Keratinocyte (primary cell): ENCODE results near the gene LHX5.

Source experiments
- CTCF ChIP-seq, 3 experiments: IDR thresholded peaks in 1 of 3; conservative IDR thresholded peaks in 1 of 3; optimal IDR thresholded peaks in 1 of 3; 2 replicates in 2 of 3; 3 replicates in 1 of 3; pipeline versions ENCODE3 to v1.5.1; 2011; ENCODE audit warnings: low read length in 3 of 3, mild to moderate bottlenecking in 3 of 3, moderate library complexity in 2 of 3, control low read depth in 1 of 3, inconsistent platforms in 1 of 3; ENCODE audit not compliant: insufficient read depth in 2 of 3; ENCODE audit errors: extremely low read depth in 1 of 3
- EZH2 ChIP-seq: IDR thresholded peaks from one replicate; pipeline ENCODE4 v1.6.1; 2012; ENCODE audit warnings: inconsistent platforms, mild to moderate bottlenecking, low read length, moderate library complexity

- TF ChIP-seq CTCF (optimal IDR thresholded peaks at IDR 0.05 in 1 of 3, IDR thresholded peaks at IDR 0.05 in 1 of 3, conservative IDR thresholded peaks at IDR 0.05 in 1 of 3; ENCODE audit: extremely low read depth in 1 of 3, insufficient read depth in 2 of 3, low read length in 3 of 3) (no peak), EZH2 (no peak)
These were observed 5.1 kb downstream of the LHX5 start for GRCh38 chr12:113466454-113467141.
